K562 (cell line): ENCODE measurements around the gene SPAG7. TPM values are rescaled to one million over a fixed set of nuclear protein-coding genes. Genes with fewer than 3 reads are reported as not detected.

Experiments used
- ARHGAP35 ChIP-seq: fragments of 450-650 bp; IDR thresholded peaks from 2 replicates; pipeline ENCODE4 v1.6.1; 2018; ENCODE audit not compliant: partially characterized antibody
- ARID3B ChIP-seq: fragments of 250-450 bp; sonication (Bioruptor Pico); IDR thresholded peaks from 2 replicates; pipeline ENCODE4 v1.4.0; 2020; ENCODE audit warnings: borderline replicate concordance
- CBX1 ChIP-seq: sonication (generic); IDR thresholded peaks from 2 replicates; pipeline ENCODE4 v1.6.1; 2016; ENCODE audit warnings: antibody characterized with exemption, low read depth, mild to moderate bottlenecking
- CEBPG ChIP-seq, 3 experiments: fragments of 200-800 bp in 1 of 3; sonication (Bioruptor generic) in 1 of 3; sonication (generic) in 1 of 3; formaldehyde crosslinking in 1 of 3; IDR thresholded peaks in 2 of 3; conservative IDR thresholded peaks in 1 of 3; 2 replicates each; pipeline versions ENCODE4 v1.6.1 to v1.8.0; 2016 to 2022; ENCODE audit warnings: missing compliant biosample characterization in 2 of 3, missing genetic modification characterization in 2 of 3, mild to moderate bottlenecking in 1 of 3, missing genetic modification reagents in 1 of 3
- DDX20 ChIP-seq: fragments of 450-650 bp; IDR thresholded peaks from 2 replicates; pipeline ENCODE4 v1.6.1; 2016; ENCODE audit warnings: missing genetic modification characterization, low read depth, mild to moderate bottlenecking, missing compliant biosample characterization, moderate library complexity
- FOXP4 ChIP-seq: sonication (generic); formaldehyde crosslinking; IDR thresholded peaks from 2 replicates; pipeline ENCODE4 v1.8.0; 2022; ENCODE audit warnings: mild to moderate bottlenecking, missing genetic modification reagents, borderline replicate concordance
- HNRNPLL ChIP-seq: fragments of 200-400 bp; formaldehyde crosslinking; IDR thresholded peaks from 2 replicates; pipeline ENCODE4 v1.6.1; 2017; ENCODE audit warnings: low read length, low read depth, mild to moderate bottlenecking; ENCODE audit not compliant: poor library complexity, severe bottlenecking
- IRF9 ChIP-seq: fragments of 450-650 bp; IDR thresholded peaks from 2 replicates; pipeline ENCODE4 v1.6.1; 2016; ENCODE audit warnings: missing biosample characterization, missing genetic modification characterization
- LEF1 ChIP-seq: fragments of 450-650 bp; IDR thresholded peaks from 2 replicates; pipeline ENCODE4 v1.6.1; 2016; ENCODE audit warnings: mild to moderate bottlenecking
- NFIX ChIP-seq: fragments of 250-450 bp; sonication (Bioruptor Pico); IDR thresholded peaks from 2 replicates; pipeline ENCODE4 v1.4.0; 2020; ENCODE audit warnings: low read depth, mild to moderate bottlenecking, moderate library complexity
- PCBP1 ChIP-seq: fragments of 200-400 bp; formaldehyde crosslinking; IDR thresholded peaks from 2 replicates; pipeline ENCODE4 v1.6.1; 2018; ENCODE audit warnings: mild to moderate bottlenecking, low read depth, low read length; ENCODE audit not compliant: poor library complexity, severe bottlenecking
- PTTG1 ChIP-seq: fragments of 450-650 bp; IDR thresholded peaks from 2 replicates; pipeline ENCODE4 v1.6.1; 2016; ENCODE audit warnings: low read depth, mild to moderate bottlenecking, missing genetic modification characterization, missing compliant biosample characterization
- RBM25 ChIP-seq: fragments of 200-400 bp; formaldehyde crosslinking; IDR thresholded peaks from 2 replicates; pipeline ENCODE4 v1.6.1; 2018; ENCODE audit warnings: low read length, low read depth, moderate library complexity; ENCODE audit not compliant: severe bottlenecking
- THAP12 ChIP-seq: fragments of 250-450 bp; sonication (Bioruptor Pico); IDR thresholded peaks from 2 replicates; pipeline ENCODE4 v1.9.0; 2021; ENCODE audit warnings: mild to moderate bottlenecking, inconsistent platforms
- XRCC5 ChIP-seq: fragments of 200-400 bp; formaldehyde crosslinking; IDR thresholded peaks from 2 replicates; pipeline ENCODE4 v1.6.1; 2017; ENCODE audit warnings: low read depth, mild to moderate bottlenecking, low read length
- ZNF175 ChIP-seq: fragments of 200-800 bp; sonication (Bioruptor generic); IDR thresholded peaks from 2 replicates; pipeline ENCODE4 v1.6.1; 2016; ENCODE audit warnings: low read depth, mild to moderate bottlenecking, missing genetic modification characterization, missing compliant biosample characterization
- ZSCAN29 ChIP-seq: fragments of 450-650 bp; IDR thresholded peaks from 2 replicates; pipeline ENCODE4 v1.6.1; 2017
- polyA plus RNA-seq, 8 experiments: library from polyadenylated mRNA; depleted of rRNA in 4 of 8; stranded (reverse) in 5 of 8; unstranded in 3 of 8; fragments of >200 nt; fragmentation: Nextera tagmentation in 2 of 8; fragmentation: Illumina TruSeq in 1 of 8; extraction: Ambion mirVana in 2 of 8; extraction: Trizol in 1 of 8; gene quantifications; 2 replicates each; pipeline versions ENCODE4 v1.2.1 to v1.2.3, GENCODE V29; 2011 to 2014; ENCODE audit warnings: inconsistent platforms in 1 of 8, missing spikeins in 1 of 8
- total RNA-seq, 7 experiments: library from RNA; depleted of rRNA in 6 of 7; stranded (reverse); fragments of >200 nt in 6 of 7; fragmentation: Illumina TruSeq in 2 of 7; extraction: Trizol in 2 of 7; gene quantifications; 2 replicates each; pipeline versions ENCODE4 v1.2.1 to v1.2.3, GENCODE V29; 2011 to 2021; ENCODE audit warnings: low replicate concordance in 1 of 7
- TF ChIP-seq, protein P1 (sequence below): sonication (generic); formaldehyde crosslinking; IDR thresholded peaks from 2 replicates; pipeline ENCODE4 v1.8.0; 2023; ENCODE audit warnings: mild to moderate bottlenecking, missing genetic modification reagents

Gene SPAG7
- total and polyA plus RNA-seq, 9 of the 15 experiments (the other 6 are each of a cell fraction or from before 2014, with no cell fraction given), result 5.6 to 53.5 (median 36.3) TPM

- TF ChIP-seq FOXP4 (CRISPR knock-in tag), result no peak
- no peak for TF ChIP-seq CBX1
- TF ChIP-seq IRF9 (tag), result no peak
- no peak for TF ChIP-seq NFIX
- no peak for TF ChIP-seq ZSCAN29
- TF ChIP-seq, protein P1, sequence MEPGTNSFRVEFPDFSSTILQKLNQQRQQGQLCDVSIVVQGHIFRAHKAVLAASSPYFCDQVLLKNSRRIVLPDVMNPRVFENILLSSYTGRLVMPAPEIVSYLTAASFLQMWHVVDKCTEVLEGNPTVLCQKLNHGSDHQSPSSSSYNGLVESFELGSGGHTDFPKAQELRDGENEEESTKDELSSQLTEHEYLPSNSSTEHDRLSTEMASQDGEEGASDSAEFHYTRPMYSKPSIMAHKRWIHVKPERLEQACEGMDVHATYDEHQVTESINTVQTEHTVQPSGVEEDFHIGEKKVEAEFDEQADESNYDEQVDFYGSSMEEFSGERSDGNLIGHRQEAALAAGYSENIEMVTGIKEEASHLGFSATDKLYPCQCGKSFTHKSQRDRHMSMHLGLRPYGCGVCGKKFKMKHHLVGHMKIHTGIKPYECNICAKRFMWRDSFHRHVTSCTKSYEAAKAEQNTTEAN (CRISPR knock-in tag), result no peak
- no peak for TF ChIP-seq ZNF175
- TF ChIP-seq PTTG1 (tag), result no peak
- TF ChIP-seq THAP12 (CRISPR knock-in tag), result no peak
- no peak for TF ChIP-seq ARHGAP35
- TF ChIP-seq RBM25, result no peak
- no peak for TF ChIP-seq DDX20
- TF ChIP-seq PCBP1, result peak; percentile 72
- no peak for TF ChIP-seq ARID3B (CRISPR knock-in tag)
- TF ChIP-seq XRCC5, result no peak
- TF ChIP-seq LEF1, result no peak
- no peak for TF ChIP-seq HNRNPLL
- no peak for TF ChIP-seq CEBPG (CRISPR knock-in tag; IDR thresholded peaks at IDR 0.05)
- no peak for TF ChIP-seq CEBPG (tag; conservative IDR thresholded peaks at IDR 0.05 in 1 of 2, IDR thresholded peaks at IDR 0.05 in 1 of 2)
Measured at GRCh38 chr17:4947411-4948165, 20.0 kb downstream of the SPAG7 start (continued).
